NK-92 (cell line): ENCODE measurements around the gene GTPBP10.
"Not testable (repeated sequence)": the region's sequence is repeated elsewhere in the genome, so short reads cannot be mapped to it uniquely, and the experiment has no call there.

Experiments
- DNase-seq: peaks from one replicate; lab custom pipeline; 2025; ENCODE audit not compliant: unreplicated experiment; lab: John Stamatoyannopoulos, UW

The GTPBP10 gene, protein sequence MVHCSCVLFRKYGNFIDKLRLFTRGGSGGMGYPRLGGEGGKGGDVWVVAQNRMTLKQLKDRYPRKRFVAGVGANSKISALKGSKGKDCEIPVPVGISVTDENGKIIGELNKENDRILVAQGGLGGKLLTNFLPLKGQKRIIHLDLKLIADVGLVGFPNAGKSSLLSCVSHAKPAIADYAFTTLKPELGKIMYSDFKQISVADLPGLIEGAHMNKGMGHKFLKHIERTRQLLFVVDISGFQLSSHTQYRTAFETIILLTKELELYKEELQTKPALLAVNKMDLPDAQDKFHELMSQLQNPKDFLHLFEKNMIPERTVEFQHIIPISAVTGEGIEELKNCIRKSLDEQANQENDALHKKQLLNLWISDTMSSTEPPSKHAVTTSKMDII

GRCh38 chr7:90346336-90347125, at the start of gene GTPBP10:
Gene GTPBP10 (plus strand): TSS chr7:90346716. CDS start chr7:90346742, 26 bp downstream.
- DNase-seq: peak; percentile 63

DNA sequence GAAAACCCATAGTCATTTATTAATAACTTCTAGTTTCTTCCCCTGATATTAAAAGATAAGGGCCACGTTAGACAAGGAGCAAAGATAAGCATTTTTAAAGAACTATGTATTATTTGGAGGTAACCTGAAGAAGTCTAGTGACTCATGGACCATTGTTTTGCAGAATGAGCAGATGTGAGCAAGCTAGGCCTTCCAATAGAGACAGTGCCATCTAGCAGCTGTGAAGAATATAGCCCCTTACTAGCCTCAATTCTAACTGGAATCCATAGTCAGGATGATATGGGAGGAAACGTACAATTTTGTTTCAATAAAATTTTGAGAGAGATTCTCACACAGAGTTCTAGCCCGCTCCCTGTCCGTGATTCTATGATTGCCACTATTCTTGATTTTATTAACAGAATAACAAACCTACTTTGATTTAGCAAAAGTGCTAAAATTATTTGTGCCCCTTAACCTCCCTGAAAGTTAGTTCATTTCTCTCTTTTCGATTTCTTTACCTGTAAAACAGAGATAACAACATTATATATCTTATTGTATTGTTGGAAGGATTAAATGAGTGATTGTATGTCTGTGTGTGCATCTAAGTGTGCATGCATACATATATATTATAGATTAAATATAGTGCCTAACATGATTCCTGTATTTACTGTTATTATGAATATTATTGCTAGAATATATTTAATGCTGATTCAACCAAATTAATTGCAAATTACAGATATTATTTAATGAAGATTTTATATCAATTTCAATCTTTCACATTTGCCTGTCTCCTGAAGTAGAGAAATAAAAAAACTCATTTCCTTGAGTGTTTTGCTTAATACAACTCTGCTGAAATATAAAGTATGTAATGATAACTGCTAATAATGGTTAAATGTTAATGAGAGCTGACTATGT, 48.1 kb upstream of the GTPBP10 start:
- DNase-seq: no peak

GRCh38 chr7:90303241-90303640, 43.3 kb upstream of the GTPBP10 start:
- no peak for DNase-seq

DNA sequence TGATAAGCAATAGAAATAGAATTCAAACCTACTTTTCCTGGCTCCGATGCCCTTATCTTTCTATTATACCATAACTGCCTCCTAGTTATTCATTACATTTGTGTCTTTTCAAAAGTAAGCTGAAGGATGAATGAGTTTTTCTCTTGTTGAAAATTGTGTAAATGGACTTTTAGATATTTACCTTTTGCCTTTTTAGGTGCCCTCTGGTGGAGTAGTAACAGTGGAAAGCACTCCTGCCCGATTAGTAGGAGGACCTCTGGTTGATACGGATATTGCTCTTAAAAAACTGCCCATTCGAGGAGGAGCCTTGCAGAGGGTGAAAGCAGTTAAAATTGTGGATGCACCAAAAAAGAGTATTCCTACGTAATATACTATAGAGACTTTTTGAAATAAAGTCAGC, 36.6 kb upstream of the GTPBP10 start:
- DNase-seq: no peak

DNA sequence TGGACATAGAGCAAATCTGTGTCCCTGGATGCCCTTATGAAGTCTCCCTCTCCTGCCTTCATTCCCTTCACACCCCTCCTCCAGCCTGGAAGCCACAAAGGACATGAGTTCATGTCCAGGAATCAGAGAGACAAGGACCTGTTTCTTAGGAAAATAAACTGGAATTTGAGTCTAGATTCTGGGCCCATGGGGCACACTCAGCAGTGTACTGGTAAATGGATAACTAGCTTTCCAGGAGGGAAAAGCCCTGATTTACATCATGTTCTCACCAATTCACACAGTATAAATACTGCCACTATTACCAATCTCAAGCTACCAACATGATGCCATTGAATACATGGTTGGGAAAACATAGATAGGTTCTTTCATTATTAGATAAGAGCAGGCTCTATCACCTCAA, 35.3 kb upstream of the GTPBP10 start:
- no peak for DNase-seq

DNA sequence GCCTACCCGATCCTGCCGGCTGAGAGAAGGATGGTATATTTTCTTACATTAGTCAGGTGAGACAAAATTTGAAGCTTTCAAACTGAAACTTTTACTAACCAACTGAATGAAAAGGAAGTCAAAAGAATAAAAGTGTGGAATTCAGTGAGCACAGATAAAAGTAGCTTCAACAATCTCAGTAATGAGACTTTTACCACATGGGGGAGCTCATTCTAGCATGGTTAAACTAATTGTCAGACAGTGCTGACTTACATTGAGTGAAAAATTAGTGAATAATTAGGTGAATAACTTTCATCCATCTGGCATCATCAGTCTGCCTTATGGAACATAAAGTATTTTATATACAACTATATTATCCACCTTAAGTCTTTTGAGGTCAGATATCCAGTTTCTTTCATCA, 33.8 kb upstream of the GTPBP10 start:
- DNase-seq: no peak

DNA sequence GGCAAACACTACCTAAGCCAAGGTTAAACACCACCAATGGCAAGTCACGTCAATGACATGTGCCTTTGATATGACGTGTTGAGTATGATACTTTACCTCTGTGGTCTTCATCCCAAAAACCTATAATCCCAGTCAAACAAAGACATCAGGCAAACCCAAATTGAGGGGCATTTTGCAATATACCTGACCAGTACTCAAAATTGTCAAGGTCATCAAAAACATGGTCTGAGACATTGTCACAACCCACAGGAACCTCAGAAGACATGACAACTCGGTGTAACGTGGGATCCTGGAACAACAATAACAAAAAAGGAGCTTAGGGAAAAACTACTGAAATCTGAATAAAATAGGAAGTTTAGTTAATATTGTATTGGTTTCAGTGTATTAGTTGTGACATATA, 32.6 kb upstream of the GTPBP10 start:
- DNase-seq: no peak

DNA sequence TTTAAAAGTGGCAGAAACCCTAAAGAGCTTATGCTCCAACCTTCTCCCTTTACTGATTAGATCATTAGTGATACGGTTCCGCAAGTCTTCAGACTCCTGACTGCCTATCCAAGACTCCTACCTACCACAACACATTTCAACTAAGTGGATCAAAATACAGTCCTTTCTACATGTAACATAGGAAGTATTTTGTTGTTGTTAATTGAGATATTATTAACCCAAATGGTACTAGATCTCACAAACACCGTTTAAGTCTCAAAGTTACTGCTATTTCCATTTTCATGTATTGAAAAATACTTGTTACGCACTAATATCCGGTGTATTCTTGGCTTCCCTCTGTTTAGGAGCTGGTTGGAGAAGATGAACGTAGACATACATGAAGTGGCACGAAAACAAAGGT, 26.5 kb upstream of the GTPBP10 start:
- DNase-seq: no peak

- no peak for DNase-seq
These were observed 26.1 kb upstream of the GTPBP10 start for GRCh38 chr7:90320418-90320800.

GRCh38 chr7:90320801-90321494, 25.6 kb upstream of the GTPBP10 start, which contains the start of gene FAM237B:
Gene FAM237B (minus strand): TSS chr7:90321304. CDS start chr7:90319748, 1,556 bp downstream.
- no peak for DNase-seq

- no peak for DNase-seq
These were observed 23.7 kb upstream of the GTPBP10 start for GRCh38 chr7:90322837-90323236.

DNA sequence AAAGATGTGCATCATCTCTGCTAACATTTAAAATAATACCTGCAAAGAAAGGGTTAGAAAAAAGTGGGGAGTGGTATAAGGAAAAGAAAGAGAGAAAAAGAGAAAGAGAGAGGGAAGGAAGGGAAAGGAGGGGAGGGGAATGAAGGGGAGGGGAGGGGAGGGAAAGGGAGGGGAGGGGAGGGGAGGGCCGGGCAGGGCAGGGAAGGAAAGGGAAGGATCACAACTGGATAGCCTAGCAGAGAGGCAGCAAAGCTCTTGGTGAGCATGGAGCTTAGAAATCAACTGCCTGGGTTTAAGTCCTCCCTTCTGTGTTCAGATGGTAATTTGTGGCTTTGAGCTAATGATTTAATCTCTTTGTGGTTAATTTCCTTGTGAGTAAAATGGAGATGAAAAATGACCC, 20.0 kb upstream of the GTPBP10 start:
- no peak for DNase-seq

GRCh38 chr7:90334193-90334843, 12.2 kb upstream of the GTPBP10 start:
- DNase-seq: no peak

DNA sequence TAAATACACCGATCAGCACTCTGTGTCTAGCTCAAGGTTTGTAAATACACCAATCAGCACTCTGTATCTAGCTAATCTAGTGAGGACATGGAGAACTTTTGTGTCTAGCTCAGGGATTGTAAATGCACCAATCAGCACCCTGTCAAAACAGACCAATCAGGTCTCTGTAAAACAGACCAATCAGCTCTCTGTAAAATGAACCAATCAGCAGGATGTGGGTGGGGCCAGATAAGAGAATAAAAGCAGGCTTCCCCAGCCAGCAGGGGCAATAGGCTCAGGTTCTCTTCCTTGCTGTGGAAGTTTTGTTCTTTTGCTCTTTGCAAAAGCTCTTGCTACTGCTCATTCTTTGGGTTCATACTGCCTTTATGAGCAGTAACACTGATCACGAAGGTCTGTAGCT, 11.6 kb upstream of the GTPBP10 start:
- not testable (repeated sequence) for DNase-seq

DNA sequence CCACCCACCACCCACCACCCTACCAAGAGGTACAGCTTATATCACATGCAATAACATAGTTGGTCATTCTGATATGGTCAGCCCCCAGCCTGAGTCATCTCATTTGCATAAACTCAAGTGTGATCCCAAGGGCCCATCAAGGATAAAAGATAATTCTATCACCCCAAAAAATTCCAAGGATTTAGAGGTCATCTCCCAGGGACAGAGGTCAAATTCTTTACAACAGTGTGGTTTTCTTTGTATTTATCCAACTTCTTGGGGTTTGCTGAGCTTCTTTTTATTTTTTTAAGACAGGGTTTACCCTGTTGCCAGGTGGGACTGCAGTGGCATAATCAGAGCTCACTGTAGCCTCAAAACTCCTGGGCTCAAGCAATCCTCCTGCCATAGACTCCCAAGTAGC, 9.4 kb upstream of the GTPBP10 start:
- DNase-seq: no peak

GRCh38 chr7:90345016-90345415, 1.5 kb upstream of the GTPBP10 start:
- DNase-seq: no peak

GRCh38 chr7:90345595-90346335, 751 bp upstream of the GTPBP10 start:
- DNase-seq: no peak

DNA sequence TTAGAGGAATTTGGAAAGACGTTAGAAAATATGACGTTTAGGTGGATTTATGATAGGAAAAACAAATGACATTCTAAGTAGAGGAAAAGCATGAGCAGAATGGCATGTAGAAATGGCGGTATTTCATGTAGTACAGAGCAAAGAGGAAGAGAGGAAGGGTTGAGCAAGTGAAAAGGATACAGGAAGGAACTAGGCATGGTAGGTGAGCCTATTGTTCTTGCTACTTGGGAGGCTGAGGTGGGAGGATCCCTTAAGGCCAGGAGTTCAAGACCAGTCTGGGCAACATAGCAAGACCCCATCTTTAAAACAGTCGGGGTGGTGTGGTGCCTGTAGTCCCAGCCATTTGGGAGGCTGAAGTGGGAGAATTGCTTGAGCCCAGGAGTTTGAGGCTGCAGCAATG, 1.2 kb downstream of the GTPBP10 start:
- no peak for DNase-seq

- no peak for DNase-seq
These were observed 2.8 kb downstream of the GTPBP10 start for GRCh38 chr7:90349305-90349704.
